ENCODE measurements around the gene GPR31.

GPR31 gene

GRCh38 chr6:167146977-167147376, 10.8 kb downstream of the GPR31 start:
- H3K27me3 ChIP-seq (ENCODE audit: control insufficient read depth in 1 of 2, insufficient read depth in 2 of 2, low read length in 2 of 2) = no peaks in the 10 kb centered on the region
- peaks cover 3% of the 10 kb centered on the region for H3K4me1 ChIP-seq (ENCODE audit: insufficient read depth, low read length)
- no peak overlapping the region for H3K4me3 ChIP-seq (ENCODE audit: low read depth in 1 of 2, low read length in 2 of 2)
- H3K9ac ChIP-seq (ENCODE audit: low read length) = no peak overlapping the region
- H3K9me3 ChIP-seq (ENCODE audit: low read length) = no peaks in the 10 kb centered on the region
- no peaks in the 10 kb centered on the region for H3K36me3 ChIP-seq (ENCODE audit: insufficient read depth, low read length)
- H3K27ac ChIP-seq (ENCODE audit: low read depth, low read length) = no peak overlapping the region

DNA sequence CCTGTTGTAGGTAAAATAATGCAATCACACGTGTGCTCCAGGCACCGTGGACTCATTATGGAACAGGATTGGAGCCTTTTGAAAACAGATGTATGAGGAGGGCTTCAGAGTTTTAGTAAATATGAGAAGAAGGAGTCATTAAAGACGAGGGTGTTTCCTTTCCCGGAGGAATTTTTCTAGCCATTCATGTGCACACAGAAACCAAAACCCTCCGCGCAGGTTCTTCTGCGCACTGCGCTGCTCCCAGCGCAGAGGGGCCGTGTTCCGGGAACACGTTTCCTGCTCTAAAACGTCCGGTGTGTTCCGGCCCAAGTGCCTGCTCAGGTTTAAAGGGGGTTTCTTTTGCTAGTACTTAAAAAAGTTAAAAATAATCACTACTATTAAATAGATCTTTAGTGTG, 11.6 kb downstream of the GPR31 start:
- H3K27ac ChIP-seq (ENCODE audit: low read depth, low read length) = no peak overlapping the region
- peaks cover 6% of the 10 kb centered on the region for H3K4me1 ChIP-seq (ENCODE audit: insufficient read depth, low read length)
- H3K27me3 ChIP-seq (ENCODE audit: control insufficient read depth in 1 of 2, insufficient read depth in 2 of 2, low read length in 2 of 2) = no peaks in the 10 kb centered on the region
- no peaks in the 10 kb centered on the region for H3K36me3 ChIP-seq (ENCODE audit: insufficient read depth, low read length)
- H3K4me3 ChIP-seq (ENCODE audit: low read depth in 1 of 2, low read length in 2 of 2) = no peak overlapping the region
- no peak overlapping the region for H3K9ac ChIP-seq (ENCODE audit: low read length)
- no peaks in the 10 kb centered on the region for H3K9me3 ChIP-seq (ENCODE audit: low read length)

DNA sequence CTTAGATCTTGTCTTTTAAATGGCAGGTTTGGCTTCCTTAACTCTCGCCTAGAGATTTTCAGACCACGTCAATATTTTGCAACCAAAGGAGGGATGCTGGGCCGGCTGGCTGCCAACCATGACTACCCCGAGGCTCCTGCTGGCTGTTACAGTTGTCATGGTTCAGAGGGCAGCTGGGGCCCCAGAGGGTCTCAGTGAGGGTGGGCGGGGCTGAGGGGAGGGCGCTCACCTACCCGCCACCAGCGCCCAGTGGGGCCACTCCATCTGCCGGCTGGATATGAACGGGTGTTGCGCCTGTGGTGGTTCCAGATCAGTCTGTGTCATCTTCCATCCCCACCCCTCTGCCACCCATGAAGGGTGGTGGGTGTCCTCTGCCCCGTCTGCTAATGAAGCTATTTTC, 12.3 kb downstream of the GPR31 start:
- no peaks in the 10 kb centered on the region for H3K9me3 ChIP-seq (ENCODE audit: low read length)
- no peaks in the 10 kb centered on the region for H3K27me3 ChIP-seq (ENCODE audit: control insufficient read depth in 1 of 2, insufficient read depth in 2 of 2, low read length in 2 of 2)
- H3K4me1 ChIP-seq (ENCODE audit: insufficient read depth, low read length) = peaks cover 6% of the 10 kb centered on the region
- H3K9ac ChIP-seq (ENCODE audit: low read length) = no peak overlapping the region
- no peak overlapping the region for H3K4me3 ChIP-seq (ENCODE audit: low read depth in 1 of 2, low read length in 2 of 2)
- H3K27ac ChIP-seq (ENCODE audit: low read depth, low read length) = no peak overlapping the region
- no peaks in the 10 kb centered on the region for H3K36me3 ChIP-seq (ENCODE audit: insufficient read depth, low read length)

DNA sequence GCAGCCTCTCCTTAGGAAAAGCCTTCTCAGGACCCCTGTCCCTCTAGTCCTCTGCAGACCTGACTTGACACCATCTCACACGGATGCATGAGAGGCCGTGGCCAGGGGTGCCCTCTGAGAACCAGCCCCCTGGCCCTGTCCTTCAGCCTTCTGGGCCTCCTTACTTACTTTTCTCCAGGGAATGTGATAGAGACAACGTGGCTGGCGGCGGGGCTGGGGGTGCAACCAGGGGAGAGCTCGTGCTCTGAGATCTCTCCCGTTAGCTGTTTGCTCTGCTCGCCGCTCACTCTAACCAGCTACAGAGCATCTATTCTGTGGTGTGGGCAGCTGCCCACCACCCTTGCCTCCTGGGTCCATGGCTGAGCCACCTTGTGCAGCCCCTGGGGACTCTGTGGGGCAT, 14.7 kb downstream of the GPR31 start:
- Histone ChIP-seq H3K9ac (ENCODE audit: low read length) (no peak overlapping the region), H3K4me3 (ENCODE audit: low read depth in 1 of 2, low read length in 2 of 2) (no peak overlapping the region), H3K36me3 (ENCODE audit: insufficient read depth, low read length) (no peaks in the 10 kb centered on the region), H3K27me3 (ENCODE audit: control insufficient read depth in 1 of 2, insufficient read depth in 2 of 2, low read length in 2 of 2) (no peaks in the 10 kb centered on the region), H3K9me3 (ENCODE audit: low read length) (no peaks in the 10 kb centered on the region), H3K27ac (ENCODE audit: low read depth, low read length) (no peak overlapping the region), H3K4me1 (ENCODE audit: insufficient read depth, low read length) (peaks cover 6% of the 10 kb centered on the region)

DNA sequence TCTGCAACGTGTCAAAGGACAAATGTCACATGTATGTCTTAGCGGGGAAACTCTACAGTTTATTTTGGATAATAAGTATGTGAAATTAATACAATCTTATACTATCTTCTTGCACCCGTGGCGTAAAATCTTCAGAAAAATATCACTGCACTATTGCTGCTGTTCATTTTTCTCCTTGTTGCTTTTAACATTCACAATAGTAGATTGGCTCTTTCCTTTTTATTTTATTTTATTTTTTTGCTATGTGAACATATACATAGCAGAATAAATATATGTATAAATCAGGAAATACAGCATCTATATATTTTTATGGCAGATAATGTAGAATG, 15.4 kb downstream of the GPR31 start:
- Histone ChIP-seq H3K4me1 (ENCODE audit: insufficient read depth, low read length) (peaks cover 6% of the 10 kb centered on the region), H3K4me3 (ENCODE audit: low read depth in 1 of 2, low read length in 2 of 2) (no peak overlapping the region), H3K27me3 (ENCODE audit: control insufficient read depth in 1 of 2, insufficient read depth in 2 of 2, low read length in 2 of 2) (no peaks in the 10 kb centered on the region), H3K36me3 (ENCODE audit: insufficient read depth, low read length) (no peaks in the 10 kb centered on the region), H3K27ac (ENCODE audit: low read depth, low read length) (no peak overlapping the region), H3K9ac (ENCODE audit: low read length) (no peak overlapping the region), H3K9me3 (ENCODE audit: low read length) (no peaks in the 10 kb centered on the region)

DNA sequence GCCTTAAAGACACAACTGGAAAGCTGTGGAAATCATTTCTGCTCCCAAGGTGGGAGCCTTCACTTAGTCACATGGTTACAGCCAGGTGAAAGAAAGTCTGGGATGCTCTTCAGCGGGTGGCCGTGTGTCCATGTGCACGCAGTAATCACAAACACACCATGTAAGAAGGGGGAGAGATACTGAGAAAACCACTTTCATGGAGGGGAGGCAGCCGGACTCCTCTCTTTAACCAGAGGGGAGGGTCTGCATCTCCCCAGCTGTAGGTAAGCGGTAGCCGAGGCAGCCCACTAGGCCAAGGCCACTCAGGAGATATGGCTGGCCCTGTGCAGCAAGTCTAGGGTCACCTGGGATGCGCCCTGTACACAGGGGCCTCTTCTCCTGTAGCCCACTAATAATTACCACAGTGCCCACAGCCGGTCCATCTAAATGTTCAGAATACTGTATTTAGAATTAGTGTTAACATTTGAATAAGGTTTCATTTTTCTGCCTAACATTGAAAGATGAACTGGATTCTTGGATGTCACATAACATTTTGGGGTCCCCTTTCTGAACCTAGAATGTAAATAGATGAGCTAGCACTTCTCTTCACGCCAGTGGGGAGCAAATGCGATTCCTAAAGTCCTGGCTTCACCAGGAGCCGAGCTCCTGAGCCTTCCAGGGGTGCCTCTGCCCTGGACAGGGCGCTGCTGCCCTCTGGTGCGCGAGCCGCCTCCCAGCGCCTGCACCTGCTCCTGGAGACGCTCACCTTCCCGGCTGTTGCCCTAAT, 15.9 kb downstream of the GPR31 start:
- Histone ChIP-seq H3K9ac (ENCODE audit: low read length) (no peak overlapping the region), H3K27me3 (ENCODE audit: control insufficient read depth in 1 of 2, insufficient read depth in 2 of 2, low read length in 2 of 2) (no peaks in the 10 kb centered on the region), H3K4me1 (ENCODE audit: insufficient read depth, low read length) (peaks cover 6% of the 10 kb centered on the region), H3K4me3 (ENCODE audit: low read depth in 1 of 2, low read length in 2 of 2) (no peak overlapping the region), H3K27ac (ENCODE audit: low read depth, low read length) (no peak overlapping the region), H3K36me3 (ENCODE audit: insufficient read depth, low read length) (no peaks in the 10 kb centered on the region), H3K9me3 (ENCODE audit: low read length) (no peaks in the 10 kb centered on the region)

- Histone ChIP-seq H3K4me1 (ENCODE audit: insufficient read depth, low read length) (peaks cover 6% of the 10 kb centered on the region), H3K27ac (ENCODE audit: low read depth, low read length) (no peak overlapping the region), H3K9me3 (ENCODE audit: low read length) (no peaks in the 10 kb centered on the region), H3K9ac (ENCODE audit: low read length) (no peak overlapping the region), H3K36me3 (ENCODE audit: insufficient read depth, low read length) (no peaks in the 10 kb centered on the region), H3K4me3 (ENCODE audit: low read depth in 1 of 2, low read length in 2 of 2) (no peak overlapping the region), H3K27me3 (ENCODE audit: control insufficient read depth in 1 of 2, insufficient read depth in 2 of 2, low read length in 2 of 2) (no peaks in the 10 kb centered on the region)
Observed at GRCh38 chr6:167140589-167141474, 16.9 kb downstream of the GPR31 start.

DNA sequence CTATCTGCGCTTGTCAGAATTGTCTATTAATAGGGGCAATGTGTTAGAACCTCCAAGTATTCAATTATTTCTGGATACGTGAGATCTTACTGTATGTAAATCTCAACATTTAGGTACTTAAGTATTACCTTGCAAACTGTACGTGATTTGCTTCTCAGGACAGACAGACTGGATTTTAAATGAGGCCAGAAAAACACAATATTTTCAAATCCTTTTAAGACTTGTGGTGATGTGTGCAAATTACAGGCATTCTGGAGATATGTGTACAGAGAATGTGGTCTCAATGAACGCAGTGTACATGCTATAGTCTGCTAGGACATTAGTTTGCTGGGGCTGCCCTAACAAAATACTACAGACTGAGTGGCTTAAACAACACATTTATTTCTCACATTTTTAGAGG, 18.0 kb downstream of the GPR31 start:
- Histone ChIP-seq H3K27me3 (ENCODE audit: control insufficient read depth in 1 of 2, insufficient read depth in 2 of 2, low read length in 2 of 2) (no peaks in the 10 kb centered on the region), H3K27ac (ENCODE audit: low read depth, low read length) (no peak overlapping the region), H3K4me1 (ENCODE audit: insufficient read depth, low read length) (peaks cover 6% of the 10 kb centered on the region)

GRCh38 chr6:167137881-167138280, 19.9 kb downstream of the GPR31 start:
- Histone ChIP-seq H3K4me1 (ENCODE audit: insufficient read depth, low read length) (peaks cover 6% of the 10 kb centered on the region), H3K36me3 (ENCODE audit: insufficient read depth, low read length) (no peaks in the 10 kb centered on the region), H3K9me3 (ENCODE audit: low read length) (no peaks in the 10 kb centered on the region), H3K27me3 (ENCODE audit: control insufficient read depth in 1 of 2, insufficient read depth in 2 of 2, low read length in 2 of 2) (no peaks in the 10 kb centered on the region), H3K27ac (ENCODE audit: low read depth, low read length) (no peak overlapping the region), H3K4me3 (ENCODE audit: low read depth in 1 of 2, low read length in 2 of 2) (no peak overlapping the region), H3K9ac (ENCODE audit: low read length) (no peak overlapping the region)

More for the DNA sequence above, 18.0 kb downstream of the GPR31 start:
- Histone ChIP-seq H3K4me3 (ENCODE audit: low read depth in 1 of 2, low read length in 2 of 2) (no peak overlapping the region), H3K36me3 (ENCODE audit: insufficient read depth, low read length) (no peaks in the 10 kb centered on the region), H3K9me3 (ENCODE audit: low read length) (no peaks in the 10 kb centered on the region), H3K9ac (ENCODE audit: low read length) (no peak overlapping the region)

GRCh38 chr6:167137081-167137480, 20.7 kb downstream of the GPR31 start:
- no peak overlapping the region for H3K4me3 ChIP-seq (ENCODE audit: low read depth in 1 of 2, low read length in 2 of 2)
- H3K27me3 ChIP-seq (ENCODE audit: control insufficient read depth in 1 of 2, insufficient read depth in 2 of 2, low read length in 2 of 2) = no peaks in the 10 kb centered on the region
- no peaks in the 10 kb centered on the region for H3K9me3 ChIP-seq (ENCODE audit: low read length)
- no peak overlapping the region for H3K9ac ChIP-seq (ENCODE audit: low read length)
- H3K27ac ChIP-seq (ENCODE audit: low read depth, low read length) = no peak overlapping the region
- H3K4me1 ChIP-seq (ENCODE audit: insufficient read depth, low read length) = peaks cover 4% of the 10 kb centered on the region
- no peaks in the 10 kb centered on the region for H3K36me3 ChIP-seq (ENCODE audit: insufficient read depth, low read length)

DNA sequence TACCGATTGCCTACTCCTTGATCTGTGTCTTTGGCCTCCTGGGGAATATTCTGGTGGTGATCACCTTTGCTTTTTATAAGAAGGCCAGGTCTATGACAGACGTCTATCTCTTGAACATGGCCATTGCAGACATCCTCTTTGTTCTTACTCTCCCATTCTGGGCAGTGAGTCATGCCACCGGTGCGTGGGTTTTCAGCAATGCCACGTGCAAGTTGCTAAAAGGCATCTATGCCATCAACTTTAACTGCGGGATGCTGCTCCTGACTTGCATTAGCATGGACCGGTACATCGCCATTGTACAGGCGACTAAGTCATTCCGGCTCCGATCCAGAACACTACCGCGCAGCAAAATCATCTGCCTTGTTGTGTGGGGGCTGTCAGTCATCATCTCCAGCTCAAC, 21.4 kb downstream of the GPR31 start:
- Histone ChIP-seq H3K27me3 (ENCODE audit: control insufficient read depth in 1 of 2, insufficient read depth in 2 of 2, low read length in 2 of 2) (no peaks in the 10 kb centered on the region), H3K36me3 (ENCODE audit: insufficient read depth, low read length) (no peaks in the 10 kb centered on the region), H3K9ac (ENCODE audit: low read length) (no peak overlapping the region), H3K9me3 (ENCODE audit: low read length) (no peaks in the 10 kb centered on the region), H3K4me3 (ENCODE audit: low read depth in 1 of 2, low read length in 2 of 2) (no peak overlapping the region), H3K27ac (ENCODE audit: low read depth, low read length) (no peak overlapping the region), H3K4me1 (ENCODE audit: insufficient read depth, low read length) (no peaks in the 10 kb centered on the region)
